IPS-20b (cell line): ENCODE results near the gene STAT1.

ENCODE experiments used
- H3K27ac ChIP-seq: one replicate; pipeline ENCODE4 v1.5.1; 2013; ENCODE audit warnings: low read length
- H3K27me3 ChIP-seq: 2 replicates; pipeline ENCODE4 v1.6.1; 2013; ENCODE audit warnings: mild to moderate bottlenecking, low read length, inconsistent platforms; ENCODE audit not compliant: insufficient read depth
- H3K36me3 ChIP-seq: 2 replicates; pipeline ENCODE4 v1.6.1; 2013; ENCODE audit warnings: low read depth, mild to moderate bottlenecking, inconsistent platforms, low read length, moderate library complexity; ENCODE audit not compliant: insufficient read depth
- H3K4me1 ChIP-seq: 2 replicates; pipeline ENCODE4 v1.6.1; 2013; ENCODE audit warnings: mild to moderate bottlenecking, control low read depth, inconsistent platforms, low read length, moderate library complexity; ENCODE audit not compliant: insufficient read depth
- H3K4me3 ChIP-seq: 2 replicates; pipeline ENCODE4 v1.5.1; 2013; ENCODE audit warnings: mild to moderate bottlenecking, low read length, inconsistent platforms
- H3K9ac ChIP-seq: 2 replicates; pipeline ENCODE4 v1.6.1; 2013; ENCODE audit warnings: low read depth, mild to moderate bottlenecking, inconsistent platforms, low read length, moderate library complexity
- H3K9me3 ChIP-seq: 2 replicates; pipeline ENCODE4 v1.6.1; 2013; ENCODE audit warnings: mild to moderate bottlenecking, low read depth, low read length, inconsistent platforms; ENCODE audit not compliant: insufficient read depth

The STAT1 gene

DNA sequence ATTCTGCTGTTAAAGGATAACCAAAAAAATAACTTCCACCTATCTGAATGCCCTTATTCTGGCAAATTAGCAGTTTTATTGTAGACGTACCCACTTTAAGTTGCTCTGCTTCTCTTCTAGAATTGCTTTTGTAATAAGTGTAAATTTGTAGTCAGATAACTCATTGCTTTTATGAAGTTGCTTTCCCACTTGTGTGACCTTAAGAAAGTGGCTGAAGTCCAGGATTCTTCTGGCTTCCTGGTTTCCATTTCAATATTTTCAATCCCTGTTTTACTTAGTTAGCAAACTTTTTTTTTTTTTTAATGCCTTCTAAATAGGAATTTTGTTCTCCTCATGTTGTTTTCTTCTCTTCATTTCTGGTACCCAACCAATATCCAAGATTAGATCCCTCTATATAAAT lies 73.5 kb downstream of the STAT1 start:
- Histone ChIP-seq H3K9ac (no peak overlapping the region), H3K27ac (no peak overlapping the region), H3K4me3 (no peak overlapping the region), H3K9me3 (no peaks in the 10 kb centered on the region), H3K27me3 (no peaks in the 10 kb centered on the region), H3K4me1 (peaks cover 26% of the 10 kb centered on the region; the same call in 1 of the 2 replicates), H3K36me3 (no peaks in the 10 kb centered on the region)

DNA sequence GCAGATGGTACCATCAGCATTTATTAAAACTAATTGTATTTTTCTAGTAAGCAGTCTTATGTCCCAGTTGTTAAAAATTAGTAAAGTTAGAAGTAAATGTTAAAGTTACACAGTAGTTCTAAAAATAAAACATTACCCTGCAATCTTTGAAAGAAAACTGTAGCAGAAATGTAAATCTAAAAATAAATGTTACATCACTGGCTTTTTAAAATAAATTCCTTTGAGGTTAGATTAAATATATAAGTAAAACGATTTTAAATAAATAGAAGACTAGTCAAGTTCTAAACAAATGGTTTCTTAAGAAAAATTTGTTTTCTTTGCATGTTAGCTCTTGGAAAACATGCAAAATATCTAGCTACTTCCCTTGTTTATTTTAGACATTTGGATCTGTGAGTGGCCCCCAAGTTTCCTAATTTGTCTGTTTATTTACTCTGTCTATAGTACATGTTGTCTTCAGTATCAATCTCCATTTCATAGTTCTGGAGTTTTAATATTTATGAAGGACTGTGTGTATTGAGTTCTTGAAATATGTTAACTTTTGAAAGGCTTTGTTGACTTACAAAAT lies 75.1 kb downstream of the STAT1 start:
- Histone ChIP-seq H3K36me3 (0 out of 2 replicates have a peak, but pooled peaks cover 2% of the 10 kb centered on the region), H3K27ac (no peak overlapping the region), H3K4me1 (peaks cover 40% of the 10 kb centered on the region; the same call in 1 of the 2 replicates), H3K9me3 (no peaks in the 10 kb centered on the region), H3K9ac (no peak overlapping the region), H3K27me3 (no peaks in the 10 kb centered on the region), H3K4me3 (no peak overlapping the region)

DNA sequence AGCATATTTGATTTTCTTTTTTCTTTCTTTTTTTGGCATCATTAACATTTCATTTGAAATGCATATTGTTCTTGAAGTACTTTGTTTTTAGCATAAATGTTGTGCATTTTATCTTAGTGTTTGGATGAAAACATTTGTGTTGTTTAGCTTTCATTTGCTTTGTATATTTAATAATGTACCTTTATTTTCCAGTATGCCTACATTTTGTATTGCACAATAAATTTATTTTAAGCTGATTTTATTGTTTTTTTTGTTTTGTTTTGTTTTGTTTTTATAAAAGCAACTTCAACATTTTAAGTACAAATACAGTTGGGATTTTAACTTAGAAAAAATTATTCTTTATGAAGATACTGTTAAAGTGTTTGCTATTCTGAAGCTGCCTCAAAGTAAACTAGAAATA lies 78.9 kb downstream of the STAT1 start:
- H3K36me3 ChIP-seq, result peaks cover 26% of the 10 kb centered on the region

DNA sequence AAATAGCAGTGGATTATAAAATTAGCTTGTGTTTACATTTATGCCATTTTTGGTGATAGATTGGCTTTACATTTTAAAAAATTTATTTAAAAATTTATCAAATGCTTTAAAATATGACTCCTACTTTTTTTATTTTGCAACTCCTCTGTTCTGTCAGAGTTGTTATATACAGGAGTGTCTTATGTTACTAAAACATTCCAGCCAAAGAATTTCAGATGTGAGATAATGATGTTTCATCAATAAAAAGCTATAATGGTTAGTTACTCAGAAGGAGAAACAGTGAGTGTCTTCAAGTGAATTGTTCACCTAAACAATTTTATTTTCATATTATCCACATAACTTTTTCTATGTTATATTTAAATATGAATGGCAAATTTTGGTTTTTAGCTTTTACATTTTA lies 80.6 kb downstream of the STAT1 start:
- Histone ChIP-seq H3K9ac (no peak overlapping the region), H3K27ac (no peak overlapping the region), H3K4me3 (no peak overlapping the region), H3K27me3 (no peaks in the 10 kb centered on the region), H3K36me3 (peaks cover 32% of the 10 kb centered on the region), H3K9me3 (no peaks in the 10 kb centered on the region), H3K4me1 (peaks cover 48% of the 10 kb centered on the region; the same call in 1 of the 2 replicates)

More for the DNA sequence above, 78.9 kb downstream of the STAT1 start:
- Histone ChIP-seq H3K4me1 (peaks cover 53% of the 10 kb centered on the region; the same call in 1 of the 2 replicates), H3K9me3 (no peaks in the 10 kb centered on the region), H3K4me3 (peak overlapping the region; percentile 21; the same call in 1 of the 2 replicates), H3K9ac (no peak overlapping the region), H3K27me3 (no peaks in the 10 kb centered on the region), H3K27ac (peak overlapping the region; percentile 59)

DNA sequence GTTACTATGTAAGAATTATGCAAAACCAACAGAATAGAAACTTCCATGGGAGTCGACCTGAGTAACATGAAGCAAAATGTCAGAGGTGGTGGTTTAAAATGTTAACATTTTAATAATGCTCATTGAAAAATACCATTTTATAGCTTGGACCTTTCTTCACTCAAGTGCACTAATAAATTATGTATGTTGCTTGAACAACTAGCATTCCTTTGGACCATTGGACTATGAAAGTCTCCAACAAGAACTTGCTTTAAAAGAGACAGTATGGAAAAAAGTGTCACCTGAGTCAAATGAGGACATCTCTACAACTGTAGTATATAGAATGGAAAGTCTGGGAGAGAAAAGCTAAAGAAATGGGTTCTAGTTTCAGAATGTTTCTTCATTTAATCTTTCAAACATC lies 81.5 kb downstream of the STAT1 start:
- no peak overlapping the region for H3K9ac ChIP-seq
- peaks cover 44% of the 10 kb centered on the region; the same call in 1 of the 2 replicates for H3K4me1 ChIP-seq
- H3K36me3 ChIP-seq, result peaks cover 39% of the 10 kb centered on the region
- no peaks in the 10 kb centered on the region for H3K9me3 ChIP-seq
- no peak overlapping the region for H3K4me3 ChIP-seq
- no peaks in the 10 kb centered on the region for H3K27me3 ChIP-seq
- peak overlapping the region; percentile 43 for H3K27ac ChIP-seq

DNA sequence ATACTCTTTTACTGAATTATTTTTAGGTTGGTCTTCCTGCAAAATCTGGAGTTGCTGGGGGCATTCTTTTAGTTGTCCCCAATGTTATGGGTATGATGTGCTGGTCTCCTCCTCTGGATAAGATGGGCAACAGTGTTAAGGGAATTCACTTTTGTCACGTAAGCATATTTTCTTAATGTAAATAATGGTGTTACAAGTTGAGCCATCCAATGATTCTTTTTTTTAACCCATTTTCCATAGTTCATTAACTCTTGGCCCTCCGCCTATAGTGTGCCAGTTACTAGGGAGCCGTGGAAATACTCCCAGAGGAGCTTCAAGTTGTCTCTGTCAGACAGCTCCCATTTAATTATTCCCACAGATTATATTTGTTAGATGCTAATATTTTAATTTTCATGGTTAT lies 83.6 kb downstream of the STAT1 start:
- peaks cover 26% of the 10 kb centered on the region; the same call in 1 of the 2 replicates for H3K4me1 ChIP-seq
- no peaks in the 10 kb centered on the region for H3K9me3 ChIP-seq
- H3K36me3 ChIP-seq, result peaks cover 49% of the 10 kb centered on the region
- H3K27me3 ChIP-seq, result no peaks in the 10 kb centered on the region
- no peak overlapping the region for H3K9ac ChIP-seq
- no peak overlapping the region for H3K27ac ChIP-seq
- H3K4me3 ChIP-seq, result no peak overlapping the region

DNA sequence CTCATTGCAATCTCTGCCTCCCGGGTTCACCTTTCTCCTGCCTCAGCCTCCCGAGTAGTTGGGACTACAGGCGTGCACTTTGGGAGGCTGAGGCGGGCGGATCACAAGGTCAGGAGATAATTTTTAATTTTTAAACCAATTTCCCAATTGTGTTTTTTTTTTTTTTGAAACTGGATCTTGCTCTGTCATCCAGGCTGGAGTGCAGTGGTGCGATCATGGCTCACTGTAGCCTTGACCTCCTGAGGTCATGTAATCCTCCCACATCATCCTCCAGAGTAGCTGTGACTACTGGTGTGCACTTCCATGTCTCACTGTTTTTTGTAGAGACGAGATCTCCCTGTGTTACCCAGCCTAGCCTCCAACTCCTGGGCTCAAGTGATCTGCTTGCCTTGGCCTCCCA lies 84.1 kb downstream of the STAT1 start:
- Histone ChIP-seq H3K4me1 (peaks cover 21% of the 10 kb centered on the region; the same call in 1 of the 2 replicates), H3K27me3 (no peaks in the 10 kb centered on the region), H3K36me3 (peaks cover 54% of the 10 kb centered on the region), H3K4me3 (no peak overlapping the region), H3K9me3 (no peaks in the 10 kb centered on the region), H3K9ac (no peak overlapping the region), H3K27ac (no peak overlapping the region)

DNA sequence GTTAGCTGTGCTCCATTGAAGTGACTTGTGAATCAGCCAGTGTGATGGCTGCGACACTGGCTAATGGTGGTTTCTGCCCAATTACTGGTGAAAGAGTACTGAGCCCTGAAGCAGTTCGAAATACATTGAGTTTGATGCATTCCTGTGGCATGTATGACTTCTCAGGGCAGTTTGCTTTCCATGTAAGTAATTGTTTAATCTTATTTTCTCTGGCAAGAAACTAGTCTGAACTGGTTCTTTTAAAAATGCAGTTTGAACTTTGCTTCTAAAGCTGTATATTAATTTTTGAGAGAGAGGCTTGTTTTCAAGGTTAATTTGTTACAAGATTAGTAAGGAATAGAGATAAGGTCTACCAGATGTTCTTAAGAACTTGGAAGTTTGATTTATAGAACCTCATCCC lies 86.7 kb downstream of the STAT1 start:
- Histone ChIP-seq H3K9me3 (no peaks in the 10 kb centered on the region), H3K4me3 (no peak overlapping the region), H3K27ac (no peak overlapping the region), H3K27me3 (no peaks in the 10 kb centered on the region), H3K4me1 (peaks cover 5% of the 10 kb centered on the region; the same call in 1 of the 2 replicates), H3K9ac (no peak overlapping the region), H3K36me3 (peaks cover 72% of the 10 kb centered on the region)

DNA sequence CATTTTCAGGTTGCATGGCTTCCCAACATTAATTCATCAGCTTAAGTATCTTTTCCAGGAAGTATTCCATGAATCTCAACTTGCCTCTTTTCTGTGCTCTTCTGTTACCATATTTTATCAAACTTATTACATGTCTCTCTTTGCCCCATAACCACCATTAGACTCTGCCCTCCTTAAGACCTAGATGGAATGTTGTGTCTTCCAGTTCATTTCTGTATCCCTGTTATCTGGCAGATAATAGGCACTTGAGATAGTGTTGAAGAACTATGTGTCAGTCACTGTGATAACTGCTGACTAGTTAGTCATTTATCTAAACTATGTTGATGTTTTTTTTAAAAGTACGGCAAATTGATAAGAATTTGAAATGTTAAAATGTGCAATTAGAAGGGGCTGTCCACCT lies 91.6 kb downstream of the STAT1 start:
- no peaks in the 10 kb centered on the region for H3K27me3 ChIP-seq
- H3K27ac ChIP-seq, result no peak overlapping the region
- no peak overlapping the region for H3K4me3 ChIP-seq
- no peaks in the 10 kb centered on the region for H3K9me3 ChIP-seq
- H3K9ac ChIP-seq, result no peak overlapping the region
- no peaks in the 10 kb centered on the region for H3K4me1 ChIP-seq
- peaks cover 70% of the 10 kb centered on the region for H3K36me3 ChIP-seq

DNA sequence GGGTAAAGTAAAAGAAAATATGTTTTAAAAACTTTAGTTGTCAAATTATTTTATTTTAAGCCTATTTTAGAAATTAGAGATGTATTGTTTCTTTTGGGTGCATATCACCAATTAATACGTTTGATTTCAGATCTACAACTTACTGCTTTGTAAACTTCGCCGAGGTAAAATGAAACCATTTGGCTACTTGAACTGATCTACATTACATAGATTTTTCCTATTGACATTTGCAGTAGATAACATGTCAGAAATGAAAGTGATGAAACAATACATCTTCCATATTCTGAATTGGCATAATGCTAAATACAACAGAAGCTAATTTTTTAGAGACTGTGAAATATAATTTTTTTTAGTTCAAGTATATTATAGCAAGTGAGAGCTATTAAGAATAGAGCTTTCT lies 93.9 kb downstream of the STAT1 start:
- no peak overlapping the region for H3K4me3 ChIP-seq
- peaks cover 75% of the 10 kb centered on the region for H3K36me3 ChIP-seq
- no peaks in the 10 kb centered on the region for H3K9me3 ChIP-seq
- H3K27me3 ChIP-seq, result no peaks in the 10 kb centered on the region
- no peaks in the 10 kb centered on the region for H3K4me1 ChIP-seq
- H3K9ac ChIP-seq, result no peak overlapping the region
- no peak overlapping the region for H3K27ac ChIP-seq
